NCI-H2081 (cell line): ENCODE measurements around the gene SGMS1.

Source experiments
- DNase-seq, 2 experiments: peaks; one replicate each; lab custom pipeline; 2025; lab: John Stamatoyannopoulos, UW

SGMS1 gene

DNA sequence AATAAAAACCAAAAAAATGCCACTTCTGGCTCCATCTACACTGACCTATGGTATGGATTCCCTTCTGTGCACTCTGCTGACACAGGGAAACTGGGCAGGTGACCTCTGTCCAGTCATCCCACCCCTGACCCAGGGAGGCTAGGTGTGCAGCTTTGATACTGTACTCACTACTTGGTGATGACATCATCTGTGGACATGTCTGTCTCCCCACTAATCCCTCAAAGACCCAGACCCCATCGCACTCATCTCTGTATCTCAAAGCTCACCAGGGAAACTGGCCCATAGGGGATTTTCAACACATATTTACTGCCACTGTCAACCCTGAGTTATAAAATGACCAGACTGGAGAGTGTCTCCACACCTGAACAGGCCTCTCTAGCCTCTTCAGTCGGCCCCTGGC is 10.6 kb downstream of the SGMS1 start:
- DNase-seq, result no peak

GRCh38 chr10:50610368-50610767 is 13.4 kb downstream of the SGMS1 start:
- DNase-seq, result no peak

- DNase-seq, result no peak
These were observed 16.3 kb downstream of the SGMS1 start for GRCh38 chr10:50607356-50607925.

DNA sequence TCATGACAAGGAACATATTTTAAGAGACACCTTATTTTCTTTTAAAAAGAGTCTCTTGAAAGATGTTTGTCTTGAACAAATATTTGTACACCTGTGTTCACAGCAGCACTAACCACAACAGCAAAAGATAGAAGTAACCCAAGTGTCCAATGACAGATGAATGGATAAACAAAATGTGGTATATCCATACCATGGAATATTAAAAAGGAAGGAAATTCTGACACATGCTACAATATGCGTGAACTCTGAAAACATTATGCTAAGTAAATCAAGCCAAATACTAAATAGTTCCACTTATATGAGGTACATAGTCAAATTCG is 17.8 kb downstream of the SGMS1 start:
- DNase-seq, result peak in 1 of 2 experiments; percentile 4

DNA sequence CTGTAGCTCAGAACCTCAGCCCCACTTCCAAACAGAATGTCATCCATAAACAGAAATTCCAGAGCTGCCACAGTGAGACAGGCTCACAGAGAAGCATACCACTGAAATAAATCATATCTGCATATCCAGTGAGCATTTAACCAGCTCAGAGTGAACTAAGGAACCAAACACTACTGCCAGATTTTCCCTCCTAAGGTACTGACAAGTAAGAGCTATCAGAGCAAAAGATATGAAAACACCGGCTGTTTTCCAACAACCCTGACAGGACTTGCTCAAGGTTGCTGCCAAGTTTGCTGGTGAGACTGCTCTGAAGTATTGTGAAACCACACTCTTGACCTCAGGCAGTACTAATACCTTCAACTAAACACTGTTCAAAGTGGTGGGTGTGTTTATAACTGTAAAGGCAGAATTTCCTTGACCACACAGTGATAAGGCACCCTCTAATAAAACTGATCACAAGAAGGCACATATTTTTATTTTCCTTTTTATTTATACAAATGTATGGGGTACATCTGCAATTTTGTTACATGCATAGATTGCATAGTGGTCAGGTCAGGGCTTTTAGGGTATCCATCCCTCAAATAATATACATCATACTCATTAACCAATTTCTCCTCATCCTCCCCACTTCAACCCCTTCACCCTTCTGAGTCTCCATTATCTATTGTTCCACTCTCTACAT is 18.3 kb downstream of the SGMS1 start:
- DNase-seq, result peak in 1 of 2 experiments; percentile 3

DNA sequence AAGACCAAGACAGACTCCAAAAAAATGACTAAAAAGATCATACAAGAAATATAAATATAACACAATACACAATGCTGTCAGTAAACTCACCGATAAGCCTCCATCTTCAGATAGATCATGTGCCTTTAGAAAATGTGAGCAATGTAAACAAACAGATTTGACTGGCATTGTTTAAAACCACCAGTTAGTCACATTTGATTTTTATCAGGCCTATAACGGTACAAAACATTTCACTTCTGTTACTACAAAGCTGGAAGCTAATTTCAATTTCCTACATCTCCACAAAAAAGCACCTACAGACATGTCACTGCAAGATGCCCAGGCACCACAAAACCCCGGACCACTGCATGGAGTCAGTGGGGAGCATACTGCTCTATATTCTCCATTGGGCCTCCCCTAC is 18.9 kb downstream of the SGMS1 start:
- no peak for DNase-seq

DNA sequence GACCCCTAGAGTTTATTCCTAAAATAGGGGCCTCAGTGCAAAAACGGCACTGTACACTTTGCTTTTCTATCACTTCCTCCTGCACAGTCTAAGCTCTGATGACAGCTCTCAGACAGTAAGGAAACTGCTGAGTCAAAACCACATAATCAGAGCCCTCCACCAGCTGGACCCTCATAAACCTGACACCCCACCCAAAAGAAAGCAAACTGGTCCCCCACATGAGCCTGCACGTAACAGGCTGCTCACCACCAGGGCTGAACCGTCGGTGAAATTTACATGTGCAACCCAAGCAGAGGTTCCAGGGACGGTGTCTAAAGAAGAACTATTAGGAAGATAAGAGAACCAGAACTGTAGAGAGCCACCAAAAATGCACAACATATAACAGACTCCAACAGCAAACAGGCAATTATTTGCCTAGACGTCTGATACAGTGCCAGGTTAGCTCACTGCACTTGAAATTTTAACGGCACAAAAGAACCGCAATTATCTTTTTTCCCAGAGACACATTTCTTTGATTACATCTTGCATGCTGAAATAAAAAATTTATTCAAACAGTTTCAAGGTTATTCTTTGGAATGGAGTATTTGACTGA is 19.6 kb downstream of the SGMS1 start:
- DNase-seq, result peak in 1 of 2 experiments; percentile 56

DNA sequence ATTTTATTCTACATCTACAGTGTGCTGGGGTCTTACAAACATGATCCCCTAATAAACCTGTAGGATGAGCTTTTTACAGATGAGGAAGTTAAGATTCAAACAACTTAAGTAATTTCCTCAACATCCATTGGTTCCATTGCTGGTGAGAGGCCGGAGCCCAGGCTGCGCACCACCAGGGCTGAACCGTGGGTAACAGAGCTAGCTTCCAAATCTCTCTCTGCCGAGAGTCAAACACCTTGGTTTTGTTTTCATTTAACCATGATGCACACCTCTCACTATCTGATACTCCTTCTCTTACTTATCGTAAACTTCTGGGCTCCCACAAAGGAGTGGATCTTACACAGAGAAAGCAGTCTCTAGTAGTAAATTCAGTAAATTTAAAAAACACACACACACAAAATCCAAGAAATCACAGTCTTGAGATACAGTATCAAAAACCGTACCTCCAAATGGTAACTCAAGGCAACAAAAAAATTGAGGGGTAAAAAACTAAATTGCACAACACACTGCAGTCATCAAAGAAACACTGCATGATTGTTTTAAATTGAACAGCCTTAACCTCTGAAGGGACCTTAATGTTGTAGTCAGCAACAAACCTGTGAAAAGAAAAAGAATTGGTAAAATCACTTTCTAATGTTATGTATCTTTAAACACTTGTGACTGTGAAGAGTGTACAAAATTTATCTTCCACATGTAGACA is 20.5 kb downstream of the SGMS1 start:
- DNase-seq, result no peak

GRCh38 chr10:50601974-50602373 is 21.8 kb downstream of the SGMS1 start:
- DNase-seq, result no peak

DNA sequence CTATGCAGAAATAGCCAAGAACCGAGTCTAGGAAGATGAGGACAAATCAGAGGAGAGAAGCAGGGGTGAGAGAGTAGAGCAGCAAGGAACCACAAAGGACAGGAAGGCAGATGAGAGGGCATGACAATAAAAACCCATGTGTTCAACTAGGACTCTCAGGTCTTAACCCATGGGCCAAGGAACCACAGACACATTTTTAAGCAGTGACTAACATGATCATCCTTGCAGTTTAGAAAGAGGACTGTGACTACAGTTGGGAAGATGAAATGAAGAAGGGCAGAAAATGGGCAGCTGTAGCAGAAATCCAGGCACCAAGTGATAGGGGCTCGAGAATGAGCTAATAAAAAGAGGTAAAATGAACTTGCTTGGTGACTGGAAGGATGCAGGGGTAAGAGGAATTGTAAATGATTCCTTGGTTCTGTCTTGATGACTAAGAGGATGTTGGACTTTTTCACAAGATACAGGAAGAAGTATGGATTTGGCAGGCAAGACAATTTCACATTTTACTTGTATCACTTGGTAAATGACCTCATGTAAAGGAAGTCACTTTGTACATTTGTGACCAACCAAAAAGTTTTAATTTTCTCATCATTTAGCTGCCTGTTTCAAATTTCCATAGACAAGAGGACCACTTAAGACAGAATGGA is 22.8 kb downstream of the SGMS1 start:
- no peak for DNase-seq

DNA sequence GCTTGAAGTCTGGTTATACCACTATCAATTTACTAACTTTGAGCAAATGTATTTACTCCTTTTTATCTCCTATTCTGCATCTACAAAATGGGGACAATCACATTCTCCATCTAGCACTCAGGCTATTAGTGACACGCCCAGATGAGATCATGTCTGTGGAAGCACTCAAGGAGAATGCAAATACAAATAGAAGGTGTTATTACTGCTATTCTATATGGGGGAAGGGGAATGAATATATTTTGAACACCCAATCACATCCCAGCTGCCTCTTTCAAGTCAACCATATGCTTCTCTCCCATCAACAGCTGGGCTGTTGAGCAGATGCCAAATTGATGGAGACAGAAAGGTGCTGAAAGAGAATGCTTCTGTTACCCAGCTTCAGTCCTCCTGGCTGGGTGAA is 23.5 kb downstream of the SGMS1 start:
- DNase-seq, result no peak

- no peak for DNase-seq
These were observed 26.9 kb downstream of the SGMS1 start for GRCh38 chr10:50596897-50597296.

GRCh38 chr10:50596456-50596855 is 27.3 kb downstream of the SGMS1 start:
- peak in 1 of 2 experiments; percentile 46 for DNase-seq

- peak in 1 of 2 experiments; percentile 52 for DNase-seq
These were observed 28.0 kb downstream of the SGMS1 start for GRCh38 chr10:50595785-50596184.

- DNase-seq, result peak in 1 of 2 experiments; percentile 14
These were observed 30.0 kb downstream of the SGMS1 start for GRCh38 chr10:50593523-50594376.

GRCh38 chr10:50592961-50593418 is 30.8 kb downstream of the SGMS1 start:
- DNase-seq, result no peak

DNA sequence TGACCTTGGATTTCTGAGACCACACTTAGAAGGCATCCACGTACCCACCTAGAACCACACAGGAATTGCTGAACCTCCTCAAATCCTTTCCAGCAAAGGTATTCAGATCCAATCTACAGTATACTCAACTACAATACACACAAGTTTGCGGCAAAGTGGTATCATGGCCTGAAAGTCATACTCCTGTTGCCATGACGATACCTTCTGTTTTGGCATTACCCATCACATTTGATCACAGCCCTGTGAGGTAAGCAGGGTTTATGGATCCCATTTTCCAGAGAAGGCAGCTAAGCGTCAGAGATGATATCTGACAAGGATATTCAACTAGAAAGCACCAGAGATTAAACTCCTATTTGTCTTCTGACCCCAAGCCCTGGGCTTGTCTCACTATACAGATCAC is 32.8 kb downstream of the SGMS1 start:
- no peak for DNase-seq

DNA sequence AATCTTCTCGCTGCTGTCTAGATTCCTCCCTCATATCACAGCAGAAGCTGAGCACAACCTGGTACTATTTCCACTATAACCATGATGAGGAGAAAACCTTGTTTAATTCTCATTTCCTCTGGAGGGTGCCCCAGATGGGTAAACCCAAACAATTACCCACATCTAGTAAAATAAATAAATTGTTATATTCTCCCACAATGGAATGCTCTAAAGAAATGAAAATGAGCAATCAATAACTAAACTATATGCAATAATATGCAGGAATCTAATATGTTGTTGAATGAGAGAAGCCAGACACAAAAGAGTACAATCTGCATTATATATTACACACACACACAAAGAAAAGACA is 37.0 kb downstream of the SGMS1 start:
- DNase-seq, result no peak

DNA sequence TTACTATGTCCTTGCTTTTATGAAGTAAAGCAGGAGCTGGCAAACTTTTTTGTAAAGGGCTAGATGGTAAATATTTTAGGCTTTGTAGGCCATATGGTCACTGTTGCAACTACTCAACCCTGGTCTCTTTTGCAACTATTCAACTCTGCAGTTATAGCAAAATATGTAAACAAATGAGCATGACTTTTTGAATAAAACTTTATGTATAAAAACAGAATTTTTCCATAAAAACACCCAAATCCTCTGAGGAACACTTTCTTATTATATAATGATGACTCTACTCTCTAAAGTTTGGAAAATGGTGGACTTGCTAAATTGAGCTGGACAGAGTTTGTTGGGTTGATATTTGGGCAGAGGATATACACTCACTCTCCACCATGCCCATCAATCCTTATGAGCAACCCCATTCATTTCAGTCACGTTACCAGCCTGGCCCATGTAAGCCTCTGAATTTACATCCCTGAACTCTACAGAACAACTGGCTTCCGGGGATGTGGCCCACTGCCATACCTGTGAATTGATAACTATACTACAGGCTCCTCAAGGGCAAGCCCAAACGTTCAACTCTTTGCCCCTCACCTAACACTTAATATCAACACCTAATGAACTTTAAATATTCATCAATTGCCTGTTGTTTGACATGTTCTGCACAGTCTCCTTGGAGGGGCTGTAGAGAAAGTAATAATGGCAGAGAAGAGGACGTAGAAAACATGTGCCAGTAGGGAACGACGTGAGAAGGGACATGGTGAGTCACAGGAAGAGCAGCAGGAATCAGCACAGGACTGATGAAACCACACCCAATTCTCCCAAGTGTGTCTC is 37.6 kb downstream of the SGMS1 start:
- DNase-seq, result no peak
